OCI-LY7 (cell line): ENCODE data around the gene OR5H15. TPM values are rescaled to one million over a fixed set of nuclear protein-coding genes. Genes with fewer than 3 reads are reported as not detected.

Source experiments
- BruUV-seq: library from RNA; stranded (reverse); fragments of 400-500 nt; replicated peaks from 2 replicates; lab custom pipeline; 2021; lab: Mats Ljungman, UMichigan
- CTCF ChIA-PET: fragments of 300-600 bp; sonication (Branson Sonifier 250); formaldehyde crosslinking; loops from one replicate; lab custom pipeline; 2022; ENCODE audit warnings: antibody characterized with exemption; ENCODE audit not compliant: unreplicated experiment; lab: Charles Lee
- POLR2A ChIA-PET: fragments of 300-600 bp; sonication (Branson Sonifier 250); formaldehyde crosslinking; loops from one replicate; lab custom pipeline; 2022; ENCODE audit warnings: antibody characterized with exemption; lab: Charles Lee
- DNase-seq: peaks from one replicate; pipeline ENCODE4 v3.0.0-alpha.2; 2015; ENCODE audit warnings: low spot score
- H2AFZ ChIP-seq: fragments of 200-600 bp; sonication (generic), shearing (Covaris generic); 2 replicates; pipeline ENCODE4 v1.6.1; 2014; ENCODE audit warnings: mild to moderate bottlenecking, antibody characterized with exemption, low read length, moderate library complexity
- H3K27ac ChIP-seq: fragments of 200-600 bp; sonication (generic); 2 replicates; pipeline ENCODE4 v1.5.1; 2014; ENCODE audit warnings: mixed run types, low read depth, mild to moderate bottlenecking, moderate library complexity, low read length, inconsistent platforms; ENCODE audit not compliant: poor library complexity, severe bottlenecking
- H3K36me3 ChIP-seq: fragments of 200-600 bp; sonication (generic); 2 replicates; pipeline ENCODE4 v1.6.1; 2014; ENCODE audit warnings: mild to moderate bottlenecking, antibody characterized with exemption, low read length, moderate library complexity, mixed read lengths; ENCODE audit not compliant: insufficient read depth
- H3K4me1 ChIP-seq: fragments of 200-600 bp; sonication (generic); 2 replicates; pipeline ENCODE4 v1.5.1; 2014; ENCODE audit warnings: mild to moderate bottlenecking, low read length; ENCODE audit not compliant: insufficient read depth, poor library complexity, severe bottlenecking
- H3K4me2 ChIP-seq: fragments of 200-600 bp; sonication (generic); 2 replicates; pipeline ENCODE4 v1.6.1; 2014; ENCODE audit warnings: mild to moderate bottlenecking, low read length
- H3K4me3 ChIP-seq: fragments of 200-600 bp; sonication (generic); 2 replicates; pipeline ENCODE4 v1.5.1; 2014; ENCODE audit warnings: mild to moderate bottlenecking, low read depth, low read length; ENCODE audit not compliant: poor library complexity, severe bottlenecking
- H3K79me2 ChIP-seq: fragments of 200-600 bp; sonication (generic); 2 replicates; pipeline ENCODE4 v1.6.1; 2016; ENCODE audit warnings: low read depth, mild to moderate bottlenecking, low read length, moderate library complexity, mixed read lengths; ENCODE audit not compliant: insufficient read depth
- H3K9me2 ChIP-seq: fragments of 200-600 bp; sonication (generic); 2 replicates; pipeline ENCODE4 v1.6.1; 2016; ENCODE audit warnings: mild to moderate bottlenecking, low read length, mixed read lengths; ENCODE audit not compliant: insufficient read depth
- H3K9me3 ChIP-seq: fragments of 200-600 bp; sonication (generic); 2 replicates; pipeline ENCODE4 v1.6.1; 2014; ENCODE audit warnings: mild to moderate bottlenecking, mixed run types, low read length, mixed read lengths
- H4K20me1 ChIP-seq: fragments of 200-600 bp; sonication (generic); 2 replicates; pipeline ENCODE4 v1.6.1; 2014; ENCODE audit warnings: mild to moderate bottlenecking, antibody characterized with exemption, low read length, moderate library complexity, mixed read lengths; ENCODE audit not compliant: insufficient read depth
- CTCF ChIP-seq: fragments of 200-600 bp; sonication (generic); conservative IDR thresholded peaks from 2 replicates; pipeline ENCODE4 v1.5.1; 2014; ENCODE audit warnings: mild to moderate bottlenecking, antibody characterized with exemption, low read length, moderate library complexity, mixed read lengths
- EZH2phosphoT487 ChIP-seq: fragments of 200-600 bp; sonication (generic); IDR thresholded peaks from 2 replicates; pipeline ENCODE4 v1.6.1; 2018; ENCODE audit warnings: low read depth, borderline replicate concordance, mild to moderate bottlenecking, mixed run types, antibody characterized with exemption, low read length, moderate library complexity, mixed read lengths
- intact Hi-C: fragments of 100-400 bp; cut with micrococcal nuclease; formaldehyde crosslinking; loops from one replicate; pipeline ENCODE4 v1.10.0; 2022; ENCODE audit not compliant: unreplicated experiment
- total RNA-seq, 2 experiments: library from RNA; depleted of rRNA in 1 of 2; stranded (reverse); fragments of >200 nt in 1 of 2; shearing (Covaris generic) in 1 of 2; gene quantifications; 2 replicates each; pipeline ENCODE4 v1.2.3, GENCODE V29; 2014 to 2022

The OR5H15 gene
- total RNA-seq, 2 experiments from 2014 or later: not detected

GRCh38 chr3:98209244-98209643 lies 42.7 kb downstream of the OR5H15 start:
- no peak for DNase-seq
- intact Hi-C loops: no loop called here
- Histone ChIP-seq H3K4me3 (no peak overlapping the region), H3K27ac (no peak overlapping the region), H3K9me3 (no peaks in the 10 kb centered on the region), H2AFZ (no peak overlapping the region), H3K4me2 (no peak overlapping the region), H3K9me2 (no peaks in the 10 kb centered on the region), H3K4me1 (no peaks in the 10 kb centered on the region), H4K20me1 (no peaks in the 10 kb centered on the region), H3K79me2 (no peaks in the 10 kb centered on the region), H3K36me3 (no peaks in the 10 kb centered on the region)
- BruUV-seq: no TSS peak
- TF ChIP-seq EZH2phosphoT487 (no peak), CTCF (no peak)
- POLR2A ChIA-PET: interaction anchor here (0.6 kb wide), 1 partner anchor 48 kb away, joined by 3 read pairs; no protein-coding TSS in a partner anchor
- CTCF ChIA-PET: no interaction called here

- Histone ChIP-seq H3K27ac (no peak overlapping the region), H3K79me2 (no peaks in the 10 kb centered on the region), H3K9me3 (no peaks in the 10 kb centered on the region), H4K20me1 (no peaks in the 10 kb centered on the region), H3K4me3 (no peak overlapping the region), H3K36me3 (no peaks in the 10 kb centered on the region), H2AFZ (no peak overlapping the region), H3K4me2 (no peak overlapping the region), H3K4me1 (no peaks in the 10 kb centered on the region), H3K9me2 (no peaks in the 10 kb centered on the region)
- TF ChIP-seq CTCF: no peak
- intact Hi-C loops: no loop called here
- no TSS peak for BruUV-seq
- ChIA-PET POLR2A (interaction anchor here (0.6 to 0.9 kb wide), 3 partner anchors 12 to 89 kb away, joined by 3 to 6 read pairs (median 3); no protein-coding TSS in a partner anchor), CTCF (no interaction called here)
- DNase-seq: no peak
Measured at GRCh38 chr3:98213276-98213675, 46.8 kb downstream of the OR5H15 start.

- no peak overlapping the region for H3K4me3 ChIP-seq
- no TSS peak for BruUV-seq
- no peaks in the 10 kb centered on the region for H3K4me1 ChIP-seq
- no peaks in the 10 kb centered on the region for H4K20me1 ChIP-seq
- no peak for DNase-seq
- TF ChIP-seq EZH2phosphoT487: no peak
- no peak for TF ChIP-seq CTCF
- H3K36me3 ChIP-seq: no peaks in the 10 kb centered on the region
- no peak overlapping the region for H3K4me2 ChIP-seq
- intact Hi-C loops: no loop called here
- H3K27ac ChIP-seq: no peak overlapping the region
- H3K79me2 ChIP-seq: no peaks in the 10 kb centered on the region
- no peaks in the 10 kb centered on the region for H3K9me2 ChIP-seq
- no peaks in the 10 kb centered on the region for H3K9me3 ChIP-seq
- POLR2A ChIA-PET: no interaction called here
- no peak overlapping the region for H2AFZ ChIP-seq
- CTCF ChIA-PET: no interaction called here
Measured at GRCh38 chr3:98215051-98215450, 48.6 kb downstream of the OR5H15 start.

Other genes starting within 250 kb of the OR5H15 start
- 26.1 and 26.8 TPM in 2 replicates for gene RIOX2, start 194.3 kb upstream of the OR5H15 start, total RNA-seq (2014; rRNA removed; shearing (Covaris generic))
- gene RIOX2, start 194.3 kb upstream of the OR5H15 start, total RNA-seq (2022): 32.0 and 32.6 TPM in 2 replicates
- gene GABRR3, start 131.4 kb upstream of the OR5H15 start, total RNA-seq (2014; rRNA removed; shearing (Covaris generic)): not detected in 2 replicates
- gene GABRR3, start 131.4 kb upstream of the OR5H15 start, total RNA-seq (2022): not detected in 2 replicates
- gene OR5AC2, start 79.5 kb upstream of the OR5H15 start, total RNA-seq (2014; rRNA removed; shearing (Covaris generic)): not detected in 2 replicates
- not detected in 2 replicates for gene OR5AC2, start 79.5 kb upstream of the OR5H15 start, total RNA-seq (2022)
- not detected in 2 replicates for gene OR5H1, start 36.0 kb upstream of the OR5H15 start, total RNA-seq (2014; rRNA removed; shearing (Covaris generic))
- gene OR5H1, start 36.0 kb upstream of the OR5H15 start, total RNA-seq (2022): not detected in 2 replicates
- gene OR5H14, start 19.2 kb upstream of the OR5H15 start, total RNA-seq (2014; rRNA removed; shearing (Covaris generic)): not detected in 2 replicates
- not detected in 2 replicates for gene OR5H14, start 19.2 kb upstream of the OR5H15 start, total RNA-seq (2022)
- not detected in 2 replicates for gene OR5H6, start 97.5 kb downstream of the OR5H15 start, total RNA-seq (2014; rRNA removed; shearing (Covaris generic))
- not detected in 2 replicates for gene OR5H6, start 97.5 kb downstream of the OR5H15 start, total RNA-seq (2022)
- gene OR5H2, start 115.8 kb downstream of the OR5H15 start, total RNA-seq (2014; rRNA removed; shearing (Covaris generic)): not detected in 2 replicates
- gene OR5H2, start 115.8 kb downstream of the OR5H15 start, total RNA-seq (2022): not detected in 2 replicates
- not detected in 2 replicates for gene OR5K4, start 187.2 kb downstream of the OR5H15 start, total RNA-seq (2014; rRNA removed; shearing (Covaris generic))
- gene OR5K4, start 187.2 kb downstream of the OR5H15 start, total RNA-seq (2022): not detected in 2 replicates
- gene OR5K3, start 224.0 kb downstream of the OR5H15 start, total RNA-seq (2014; rRNA removed; shearing (Covaris generic)): not detected in 2 replicates
- not detected in 2 replicates for gene OR5K3, start 224.0 kb downstream of the OR5H15 start, total RNA-seq (2022)